ENCODE data around the gene TPO.

DNA sequence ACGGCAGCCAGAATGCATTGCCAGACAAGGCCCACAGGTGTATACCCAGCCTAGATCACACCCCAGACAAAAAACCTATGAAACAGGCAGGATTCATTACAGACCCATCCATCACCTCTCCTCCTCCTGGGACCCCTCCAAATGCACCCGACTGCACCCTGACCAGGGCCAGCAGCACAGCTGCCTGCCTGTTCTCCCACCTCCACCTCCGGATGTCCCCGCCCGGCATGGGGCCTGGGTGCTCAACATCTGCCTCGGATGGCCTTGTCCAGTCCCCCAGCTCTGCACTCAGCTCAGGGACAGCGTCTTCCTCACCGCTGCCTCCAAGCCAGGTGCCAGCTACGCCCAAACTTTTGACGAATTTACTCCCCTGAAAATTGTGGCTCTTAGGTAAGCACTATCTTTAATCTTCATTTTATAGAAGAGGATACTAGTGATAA is 91.1 kb downstream of the TPO start:
- TF ChIP-seq, protein P1, sequence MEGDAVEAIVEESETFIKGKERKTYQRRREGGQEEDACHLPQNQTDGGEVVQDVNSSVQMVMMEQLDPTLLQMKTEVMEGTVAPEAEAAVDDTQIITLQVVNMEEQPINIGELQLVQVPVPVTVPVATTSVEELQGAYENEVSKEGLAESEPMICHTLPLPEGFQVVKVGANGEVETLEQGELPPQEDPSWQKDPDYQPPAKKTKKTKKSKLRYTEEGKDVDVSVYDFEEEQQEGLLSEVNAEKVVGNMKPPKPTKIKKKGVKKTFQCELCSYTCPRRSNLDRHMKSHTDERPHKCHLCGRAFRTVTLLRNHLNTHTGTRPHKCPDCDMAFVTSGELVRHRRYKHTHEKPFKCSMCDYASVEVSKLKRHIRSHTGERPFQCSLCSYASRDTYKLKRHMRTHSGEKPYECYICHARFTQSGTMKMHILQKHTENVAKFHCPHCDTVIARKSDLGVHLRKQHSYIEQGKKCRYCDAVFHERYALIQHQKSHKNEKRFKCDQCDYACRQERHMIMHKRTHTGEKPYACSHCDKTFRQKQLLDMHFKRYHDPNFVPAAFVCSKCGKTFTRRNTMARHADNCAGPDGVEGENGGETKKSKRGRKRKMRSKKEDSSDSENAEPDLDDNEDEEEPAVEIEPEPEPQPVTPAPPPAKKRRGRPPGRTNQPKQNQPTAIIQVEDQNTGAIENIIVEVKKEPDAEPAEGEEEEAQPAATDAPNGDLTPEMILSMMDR (IDR thresholded peaks at IDR 0.05), result no peak
- TF ChIP-seq POLR2A (IDR thresholded peaks at IDR 0.05), result no peak
